Neural cell (in vitro differentiated cells): ENCODE measurements around the gene MED27. TPM values are rescaled to one million over a fixed set of nuclear protein-coding genes. Genes with fewer than 3 reads are reported as not detected.

Source experiments
- H2AFZ ChIP-seq: fragments of 200-600, 300-800 bp; sonication (generic), shearing (Covaris generic); 2 replicates; pipeline ENCODE4 v1.6.0; 2014; ENCODE audit warnings: low read depth, mild to moderate bottlenecking, antibody characterized with exemption, low read length, moderate library complexity
- H3F3A ChIP-seq: fragments of 200-600 bp; shearing (Covaris generic); 2 replicates; pipeline ENCODE4 v1.6.1; 2016; ENCODE audit warnings: mild to moderate bottlenecking, moderate library complexity, mixed read lengths, antibody characterized with exemption, low read length; ENCODE audit not compliant: insufficient read depth, poor library complexity, severe bottlenecking
- H3K27ac ChIP-seq: fragments of 200-600, 300-800 bp; sonication (generic), shearing (Covaris generic); 2 replicates; pipeline ENCODE4 v1.5.1; 2014; ENCODE audit warnings: mild to moderate bottlenecking, low read length, moderate library complexity
- H3K27me3 ChIP-seq: fragments of 300-800, 200-600 bp; sonication (generic), shearing (Covaris generic); 2 replicates; pipeline ENCODE4 v1.6.0; 2014; ENCODE audit warnings: mild to moderate bottlenecking, low read depth, low read length, moderate library complexity; ENCODE audit not compliant: insufficient read depth
- H3K36me3 ChIP-seq: fragments of 300-800, 200-600 bp; sonication (generic), shearing (Covaris generic); 2 replicates; pipeline ENCODE4 v1.5.1; 2014; ENCODE audit warnings: mild to moderate bottlenecking, antibody characterized with exemption, low read length, moderate library complexity; ENCODE audit not compliant: insufficient read depth
- H3K4me2 ChIP-seq: fragments of 300-800, 200-600 bp; sonication (generic), shearing (Covaris generic); 2 replicates; pipeline ENCODE4 v1.6.0; 2014; ENCODE audit warnings: mild to moderate bottlenecking, low read length
- H3K4me3 ChIP-seq: fragments of 300-800, 200-600 bp; sonication (generic), shearing (Covaris generic); 2 replicates; pipeline ENCODE4 v1.5.1; 2014; ENCODE audit warnings: mild to moderate bottlenecking, low read length, moderate library complexity
- H3K79me2 ChIP-seq: fragments of 200-600 bp; shearing (Covaris generic); replicated peaks from 2 replicates; pipeline ENCODE4 v1.6.0; 2014; ENCODE audit warnings: mild to moderate bottlenecking, low read length, moderate library complexity; ENCODE audit not compliant: insufficient read depth
- H3K9ac ChIP-seq: fragments of 300-800, 200-600 bp; sonication (generic), shearing (Covaris generic); 2 replicates; pipeline ENCODE4 v1.6.1; 2016; ENCODE audit warnings: mild to moderate bottlenecking, low read length, mixed read lengths
- H3K9me2 ChIP-seq: fragments of 200-600 bp; shearing (Covaris generic); 2 replicates; pipeline ENCODE4 v1.6.1; 2016; ENCODE audit warnings: mild to moderate bottlenecking, low read length, mixed read lengths; ENCODE audit not compliant: insufficient read depth
- H3K9me3 ChIP-seq: fragments of 200-600, 300-800 bp; sonication (generic), shearing (Covaris generic); 2 replicates; pipeline ENCODE4 v1.6.1; 2016; ENCODE audit warnings: mild to moderate bottlenecking, mixed run types, low read length, moderate library complexity, mixed read lengths
- H4K20me1 ChIP-seq: fragments of 200-600 bp; shearing (Covaris generic); 2 replicates; pipeline ENCODE4 v1.6.1; 2016; ENCODE audit warnings: mild to moderate bottlenecking, mixed run types; ENCODE audit not compliant: insufficient read depth
- CTCF ChIP-seq: fragments of 450-650 bp; IDR thresholded peaks from 2 replicates; pipeline ENCODE4 v1.5.1; 2014; ENCODE audit warnings: antibody characterized with exemption, mild to moderate bottlenecking, moderate library complexity; ENCODE audit not compliant: poor library complexity, severe bottlenecking
- EP300 ChIP-seq: fragments of 450-650 bp; conservative IDR thresholded peaks from 2 replicates; pipeline ENCODE4 v1.6.1; 2014; ENCODE audit warnings: antibody characterized with exemption, mild to moderate bottlenecking, moderate library complexity; ENCODE audit not compliant: poor library complexity, severe bottlenecking
- EZH2 ChIP-seq: fragments of 200-600, 300-800 bp; shearing (Covaris generic), sonication (generic); IDR thresholded peaks from 2 replicates; pipeline ENCODE4 v1.6.1; 2014; ENCODE audit warnings: antibody characterized with exemption, low read length, borderline replicate concordance, mild to moderate bottlenecking; ENCODE audit not compliant: insufficient read depth, poor library complexity, severe bottlenecking
- MXI1 ChIP-seq: fragments of 450-650 bp; conservative IDR thresholded peaks from 2 replicates; pipeline ENCODE4 v1.6.1; 2014; ENCODE audit warnings: antibody characterized with exemption, mild to moderate bottlenecking; ENCODE audit not compliant: poor library complexity, severe bottlenecking
- POLR2AphosphoS5 ChIP-seq: IDR thresholded peaks from 2 replicates; pipeline ENCODE4 v1.6.1; 2012
- RAD21 ChIP-seq: fragments of 450-650 bp; conservative IDR thresholded peaks from 2 replicates; pipeline ENCODE4 v1.6.1; 2014; ENCODE audit warnings: antibody characterized with exemption, mild to moderate bottlenecking, moderate library complexity
- REST ChIP-seq: IDR thresholded peaks from 2 replicates; pipeline ENCODE4 v1.6.1; 2012; ENCODE audit warnings: borderline replicate concordance
- SMC3 ChIP-seq: fragments of 450-650 bp; conservative IDR thresholded peaks from 2 replicates; pipeline ENCODE4 v1.6.1; 2014; ENCODE audit warnings: antibody characterized with exemption, mild to moderate bottlenecking, moderate library complexity; ENCODE audit not compliant: poor library complexity
- TAF1 ChIP-seq: IDR thresholded peaks from 2 replicates; pipeline ENCODE4 v1.6.1; 2012; ENCODE audit warnings: low read depth
- polyA plus RNA-seq: library from polyadenylated mRNA; depleted of rRNA; stranded (reverse); fragments of >200 nt; gene quantifications from 2 replicates; pipeline ENCODE4 v1.2.3, GENCODE V29; 2014

MED27 gene
- polyA plus RNA-seq, 1 donor from 2014 or later: 7.5 TPM

GRCh38 chr9:131833906-131834305, 245.8 kb downstream of the MED27 start:
- Histone ChIP-seq H3K4me3 (no peak overlapping the region), H3K9ac (no peak overlapping the region), H2AFZ (no peak overlapping the region), H3K4me2 (no peak overlapping the region), H3K27ac (no peak overlapping the region), H3K79me2 (no peaks in the 10 kb centered on the region), H3K9me3 (peaks cover 5% of the 10 kb centered on the region), H3K27me3 (no peaks in the 10 kb centered on the region), H3F3A (no peaks in the 10 kb centered on the region), H3K9me2 (no peaks in the 10 kb centered on the region), H4K20me1 (no peaks in the 10 kb centered on the region), H3K36me3 (no peaks in the 10 kb centered on the region)
- TF ChIP-seq TAF1: no peak
- no peak for TF ChIP-seq CTCF
- no peak for TF ChIP-seq EZH2

- no peaks in the 10 kb centered on the region for H3K79me2 ChIP-seq
- no peak overlapping the region for H3K27ac ChIP-seq
- no peak overlapping the region for H3K9ac ChIP-seq
- no peak overlapping the region for H2AFZ ChIP-seq
- H3K27me3 ChIP-seq: no peaks in the 10 kb centered on the region
- H3F3A ChIP-seq: no peaks in the 10 kb centered on the region
- H3K4me2 ChIP-seq: no peak overlapping the region
- TF ChIP-seq EZH2 (no peak), EP300 (no peak), TAF1 (no peak), POLR2AphosphoS5 (no peak), CTCF (no peak), SMC3 (no peak), RAD21 (no peak), MXI1 (no peak), REST (no peak)
- no peaks in the 10 kb centered on the region for H3K9me2 ChIP-seq
- H3K4me3 ChIP-seq: no peak overlapping the region
- no peaks in the 10 kb centered on the region for H3K36me3 ChIP-seq
- no peaks in the 10 kb centered on the region for H4K20me1 ChIP-seq
- H3K9me3 ChIP-seq: peaks cover 5% of the 10 kb centered on the region
These were observed 246.6 kb downstream of the MED27 start for GRCh38 chr9:131833083-131833482.
